Measurements from ENCODE around the gene EFNA5. TPM values are rescaled to one million over a fixed set of nuclear protein-coding genes. Genes with fewer than 3 reads are reported as not detected.

The EFNA5 gene
- polyA plus RNA-seq, 3 donors: 0.01 TPM; not detected in 2

DNA sequence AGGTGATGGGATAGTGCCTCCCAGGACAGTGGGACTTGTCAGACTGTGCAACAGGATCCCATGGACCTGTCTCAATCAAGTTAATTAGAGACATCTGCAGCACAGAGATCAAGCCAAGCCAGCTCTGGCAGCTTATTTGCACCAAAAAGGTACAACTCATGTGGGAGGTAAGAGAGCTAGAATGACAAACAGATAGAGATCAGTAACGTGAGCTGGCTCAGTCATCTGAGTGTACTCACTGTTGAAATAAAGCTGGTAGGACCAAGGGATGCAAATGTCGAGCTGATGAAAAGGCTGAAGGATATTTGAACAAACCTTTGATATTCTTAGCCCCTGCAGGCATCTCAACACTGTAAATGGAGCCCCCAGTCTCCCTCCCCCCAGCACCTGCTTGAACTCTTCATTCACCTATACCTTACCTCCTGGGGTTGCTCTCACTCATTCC is 198.1 kb downstream of the EFNA5 start:
- DNase-seq: no peak
- Histone ChIP-seq H3K4me2 (replicated peaks; ENCODE audit: extremely low read depth, low read length, poor library complexity, severe bottlenecking) (no peak overlapping the region), H3K36me3 (replicated peaks in 1 of 2; ENCODE audit: control insufficient read depth in 1 of 2, insufficient read depth in 2 of 2, low read length in 2 of 2) (no peaks in the 10 kb centered on the region), H3K4me1 (ENCODE audit: control insufficient read depth in 1 of 2, insufficient read depth in 2 of 2, low read length in 2 of 2) (peaks cover 14 to 36% of the 10 kb centered on the region in 2 donors), H3K4me3 (replicated peaks in 1 of 3; ENCODE audit: low read depth in 2 of 3, low read length in 3 of 3) (no peak overlapping the region), H3K9ac (ENCODE audit: insufficient read depth, low read length, poor library complexity, severe bottlenecking) (no peak overlapping the region), H3K79me2 (ENCODE audit: insufficient read depth, low read length) (no peaks in the 10 kb centered on the region), H3K9me3 (replicated peaks in 1 of 2; ENCODE audit: control insufficient read depth in 1 of 2, insufficient read depth in 1 of 2, low read length in 2 of 2) (no peaks in the 10 kb centered on the region), H3K27ac (ENCODE audit: low read depth in 1 of 2, low read length in 2 of 2) (no peak overlapping the region), H4K20me1 (ENCODE audit: insufficient read depth, low read length) (no peaks in the 10 kb centered on the region), H2AFZ (ENCODE audit: insufficient read depth, low read depth, low read length, poor library complexity, severe bottlenecking) (no peak overlapping the region), H3K27me3 (ENCODE audit: control insufficient read depth in 2 of 2, insufficient read depth in 2 of 2, low read length in 2 of 2) (no peaks in the 10 kb centered on the region)
- H3K4me1 Mint-ChIP-seq: peaks cover 32% of the 10 kb centered on the region
- WGBS (ENCODE audit: insufficient coverage): 100% methylated on average over 2 of the region's 2 CpGs
- no peaks in the 10 kb centered on the region for H3K36me3 Mint-ChIP-seq
- H3K27ac Mint-ChIP-seq: no peak overlapping the region
- H3K27me3 Mint-ChIP-seq (ENCODE audit: low read depth in 3 of 3): no peaks in the 10 kb centered on the region
- no peak for TF ChIP-seq CTCF (IDR thresholded peaks at IDR 0.05)
- no peak overlapping the region for H3K4me3 Mint-ChIP-seq
- H3K9me3 Mint-ChIP-seq: peaks cover 0 to 2% (median 0%) of the 10 kb centered on the region in 7 donors
- intact Hi-C loops (cut with micrococcal nuclease): loop anchor here in 1 of 2 donors (5.0 kb wide), 1 partner anchor 85 kb away; no protein-coding TSS in a partner anchor

DNA sequence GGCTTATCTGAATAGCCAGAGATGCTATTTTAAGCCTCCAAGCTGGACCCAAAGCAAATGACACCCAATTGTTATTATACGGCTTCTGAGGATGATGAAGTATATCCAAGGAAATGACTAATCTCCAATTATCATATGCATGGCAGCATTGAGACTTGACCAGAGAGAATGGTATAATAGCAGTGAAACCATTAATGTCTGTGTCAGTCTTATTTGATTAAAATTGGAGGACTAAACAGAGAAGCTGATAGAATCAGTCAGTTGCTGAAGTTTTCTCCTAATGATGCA is 200.5 kb downstream of the EFNA5 start:
- H3K27me3 Mint-ChIP-seq (ENCODE audit: low read depth in 3 of 3): no peaks in the 10 kb centered on the region
- H3K9ac ChIP-seq (ENCODE audit: insufficient read depth, low read length, poor library complexity, severe bottlenecking): no peak overlapping the region

More for the DNA sequence above, 200.5 kb downstream of the EFNA5 start:
- Histone ChIP-seq H3K4me2 (replicated peaks; ENCODE audit: extremely low read depth, low read length, poor library complexity, severe bottlenecking) (no peak overlapping the region), H4K20me1 (ENCODE audit: insufficient read depth, low read length) (no peaks in the 10 kb centered on the region), H3K4me3 (replicated peaks in 1 of 3; ENCODE audit: low read depth in 2 of 3, low read length in 3 of 3) (no peak overlapping the region), H3K36me3 (replicated peaks in 1 of 2; ENCODE audit: control insufficient read depth in 1 of 2, insufficient read depth in 2 of 2, low read length in 2 of 2) (no peaks in the 10 kb centered on the region), H3K9me3 (replicated peaks in 1 of 2; ENCODE audit: control insufficient read depth in 1 of 2, insufficient read depth in 1 of 2, low read length in 2 of 2) (no peaks in the 10 kb centered on the region), H3K27ac (ENCODE audit: low read depth in 1 of 2, low read length in 2 of 2) (peak overlapping the region in 1 of 2 donors; percentile 79), H3K4me1 (ENCODE audit: control insufficient read depth in 1 of 2, insufficient read depth in 2 of 2, low read length in 2 of 2) (peaks cover 14 to 32% of the 10 kb centered on the region in 2 donors), H3K27me3 (ENCODE audit: control insufficient read depth in 2 of 2, insufficient read depth in 2 of 2, low read length in 2 of 2) (no peaks in the 10 kb centered on the region), H2AFZ (ENCODE audit: insufficient read depth, low read depth, low read length, poor library complexity, severe bottlenecking) (no peak overlapping the region), H3K79me2 (ENCODE audit: insufficient read depth, low read length) (no peaks in the 10 kb centered on the region)
- peak overlapping the region in 4 of 7 donors; percentile 89 to 94 (median 90) for H3K27ac Mint-ChIP-seq
- peak in 2 of 3 donors; percentile 14 to 46 for DNase-seq
- no peak for TF ChIP-seq CTCF (IDR thresholded peaks at IDR 0.05)
- H3K9me3 Mint-ChIP-seq: peaks cover 0 to 2% (median 0%) of the 10 kb centered on the region in 7 donors
- H3K36me3 Mint-ChIP-seq: no peaks in the 10 kb centered on the region
- WGBS (ENCODE audit: insufficient coverage): no CpG with 5 or more reads among the region's 1 CpG
- peaks cover 26% of the 10 kb centered on the region for H3K4me1 Mint-ChIP-seq
- H3K4me3 Mint-ChIP-seq: no peak overlapping the region
- intact Hi-C loops (cut with micrococcal nuclease): loop anchor here in 1 of 2 donors (5.0 kb wide), 1 partner anchor 83 kb away; no protein-coding TSS in a partner anchor

Data from CD14-positive monocyte (primary cell).